ENCODE results near the gene SLC4A4.

Gene SLC4A4

DNA sequence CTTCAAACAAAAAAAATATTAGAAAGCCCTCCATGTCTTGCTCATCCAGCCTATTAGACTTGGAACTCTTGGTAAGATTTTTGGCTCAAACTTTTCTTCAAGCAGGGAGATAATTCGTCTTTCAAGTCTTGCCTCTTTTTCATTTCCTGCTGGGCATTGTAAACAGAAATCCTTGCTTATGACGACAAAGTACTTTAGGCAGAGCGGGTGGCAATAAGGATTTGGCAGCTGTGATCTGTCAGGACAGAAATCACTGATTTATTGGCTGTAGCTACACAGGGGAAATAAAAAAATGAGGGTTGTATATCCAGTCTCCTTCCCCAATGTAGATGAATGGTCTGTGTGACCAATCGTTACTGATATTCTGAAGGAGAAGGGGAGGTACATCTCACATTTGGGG lies 121.6 kb downstream of the SLC4A4 start:
- Histone ChIP-seq H3K9me3 (ENCODE audit: control insufficient read depth, low read length) (no peaks in the 10 kb centered on the region), H3K4me3 (ENCODE audit: insufficient read depth, low read depth, low read length) (no peak overlapping the region), H3K36me3 (ENCODE audit: control insufficient read depth, insufficient read depth, low read length) (no peaks in the 10 kb centered on the region), H3K4me1 (ENCODE audit: control insufficient read depth, insufficient read depth, low read length) (no peaks in the 10 kb centered on the region), H3K27ac (ENCODE audit: insufficient read depth, low read depth, low read length, poor library complexity, severe bottlenecking) (no peak overlapping the region), H3K27me3 (ENCODE audit: control insufficient read depth, insufficient read depth, low read length, poor library complexity, severe bottlenecking) (no peaks in the 10 kb centered on the region)
- 63 to 74% methylated on average over 4 of the region's 4 CpGs for WGBS, 2 experiments

DNA sequence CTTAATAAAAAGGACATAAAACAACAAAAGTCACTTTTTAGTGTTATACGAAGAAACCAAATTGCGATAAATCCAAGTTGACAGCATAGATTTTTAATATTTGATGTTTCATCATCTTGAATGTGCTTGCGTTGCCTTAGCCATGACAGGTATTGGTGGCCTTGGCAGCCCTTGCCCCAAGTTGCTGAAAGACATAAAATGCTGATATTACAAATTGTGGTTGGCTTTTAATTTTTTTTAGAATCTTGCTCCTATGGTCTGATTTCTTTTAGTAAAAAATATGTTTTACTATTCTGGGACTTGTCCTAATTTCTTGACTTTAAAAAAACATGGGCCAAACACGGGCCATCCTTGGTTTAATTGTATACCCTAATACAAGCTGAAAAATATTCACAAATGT lies 122.6 kb downstream of the SLC4A4 start:
- no peak overlapping the region for H3K27ac ChIP-seq (ENCODE audit: insufficient read depth, low read depth, low read length, poor library complexity, severe bottlenecking)
- no peaks in the 10 kb centered on the region for H3K36me3 ChIP-seq (ENCODE audit: control insufficient read depth, insufficient read depth, low read length)
- no peaks in the 10 kb centered on the region for H3K4me1 ChIP-seq (ENCODE audit: control insufficient read depth, insufficient read depth, low read length)
- H3K27me3 ChIP-seq (ENCODE audit: control insufficient read depth, insufficient read depth, low read length, poor library complexity, severe bottlenecking), result no peaks in the 10 kb centered on the region
- H3K4me3 ChIP-seq (ENCODE audit: insufficient read depth, low read depth, low read length), result no peak overlapping the region
- H3K9me3 ChIP-seq (ENCODE audit: control insufficient read depth, low read length), result no peaks in the 10 kb centered on the region
- WGBS, 2 experiments, result 94 to 98% methylated on average over 4 of the region's 4 CpGs

DNA sequence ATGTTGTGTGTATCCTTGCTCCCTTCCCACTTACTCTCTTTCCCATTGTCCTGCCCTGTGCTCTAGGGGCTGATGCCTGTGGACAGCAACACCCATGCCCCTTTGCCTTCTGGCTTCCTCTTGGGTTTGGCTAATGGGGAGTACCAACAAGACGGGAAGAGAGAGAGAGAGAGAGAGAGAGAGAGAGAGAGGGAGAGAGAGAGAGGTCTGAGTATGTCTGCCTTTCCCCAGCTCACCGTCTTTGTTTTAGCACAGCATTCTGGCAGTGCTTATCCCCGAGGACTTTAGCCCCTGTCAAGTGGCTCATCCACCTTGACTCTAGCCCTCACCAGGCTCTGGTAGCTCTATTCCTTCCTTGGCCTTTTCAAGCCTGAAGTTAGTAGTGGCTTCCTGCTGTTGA lies 128.0 kb downstream of the SLC4A4 start:
- H3K4me3 ChIP-seq (ENCODE audit: insufficient read depth, low read depth, low read length), result no peak overlapping the region
- H3K27ac ChIP-seq (ENCODE audit: insufficient read depth, low read depth, low read length, poor library complexity, severe bottlenecking), result no peak overlapping the region
- 90 to 95% methylated on average over 3 of the region's 3 CpGs for WGBS, 2 experiments
- no peaks in the 10 kb centered on the region for H3K9me3 ChIP-seq (ENCODE audit: control insufficient read depth, low read length)
- H3K36me3 ChIP-seq (ENCODE audit: control insufficient read depth, insufficient read depth, low read length), result no peaks in the 10 kb centered on the region
- H3K4me1 ChIP-seq (ENCODE audit: control insufficient read depth, insufficient read depth, low read length), result no peaks in the 10 kb centered on the region
- H3K27me3 ChIP-seq (ENCODE audit: control insufficient read depth, insufficient read depth, low read length, poor library complexity, severe bottlenecking), result no peaks in the 10 kb centered on the region

DNA sequence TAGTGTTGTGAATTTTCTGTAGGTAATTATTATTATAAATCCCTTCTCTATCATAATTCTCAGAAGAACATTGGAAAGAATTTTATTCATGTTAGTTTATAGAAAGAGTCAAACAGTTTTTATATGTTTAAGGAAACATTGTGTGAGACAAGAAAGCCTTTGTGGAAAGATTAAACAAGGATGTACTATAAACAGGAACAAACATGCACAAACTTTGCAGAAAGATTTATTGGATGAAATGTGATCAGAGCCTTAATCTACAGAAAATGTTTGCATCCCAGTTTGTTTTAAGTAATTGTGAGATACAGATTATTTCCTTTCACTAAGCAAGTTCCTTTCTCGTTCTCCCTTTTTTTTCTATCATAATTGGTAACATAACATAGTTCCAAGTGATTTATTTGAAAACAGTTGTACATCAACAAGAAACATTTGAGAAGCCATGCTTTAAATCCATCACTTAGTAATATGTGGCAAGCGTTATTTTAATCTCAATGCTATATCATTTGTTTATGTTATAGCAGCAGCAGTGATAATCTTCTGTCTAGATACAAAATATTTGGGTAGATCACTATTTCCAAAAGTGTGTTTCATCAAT lies 129.4 kb downstream of the SLC4A4 start:
- no peak overlapping the region for H3K4me3 ChIP-seq (ENCODE audit: insufficient read depth, low read depth, low read length)
- no peaks in the 10 kb centered on the region for H3K4me1 ChIP-seq (ENCODE audit: control insufficient read depth, insufficient read depth, low read length)
- no peaks in the 10 kb centered on the region for H3K27me3 ChIP-seq (ENCODE audit: control insufficient read depth, insufficient read depth, low read length, poor library complexity, severe bottlenecking)
- no peak overlapping the region for H3K27ac ChIP-seq (ENCODE audit: insufficient read depth, low read depth, low read length, poor library complexity, severe bottlenecking)
- H3K36me3 ChIP-seq (ENCODE audit: control insufficient read depth, insufficient read depth, low read length), result no peaks in the 10 kb centered on the region
- WGBS, 2 experiments, result no CpG with 5 or more reads among the region's 2 CpGs
- H3K9me3 ChIP-seq (ENCODE audit: control insufficient read depth, low read length), result no peaks in the 10 kb centered on the region

DNA sequence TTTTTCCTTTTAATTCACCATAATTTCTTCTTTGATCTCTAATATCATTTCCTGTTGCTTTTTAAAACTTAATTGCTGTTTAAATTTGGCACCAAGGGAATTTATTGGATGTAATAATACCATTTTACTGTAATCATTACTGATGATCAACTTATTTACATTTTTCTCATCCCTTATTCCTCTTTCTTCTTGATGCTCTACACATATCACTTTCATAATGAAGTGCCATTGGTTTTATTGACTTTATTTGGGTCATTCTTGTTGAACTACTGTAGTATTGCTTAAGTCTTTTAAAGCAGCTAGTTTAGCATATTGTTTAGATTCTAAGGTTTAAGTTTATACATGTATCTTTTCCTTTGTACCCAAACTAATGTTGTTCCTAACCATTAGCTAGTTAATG lies 130.7 kb downstream of the SLC4A4 start:
- Histone ChIP-seq H3K27ac (ENCODE audit: insufficient read depth, low read depth, low read length, poor library complexity, severe bottlenecking) (no peak overlapping the region), H3K4me1 (ENCODE audit: control insufficient read depth, insufficient read depth, low read length) (no peaks in the 10 kb centered on the region), H3K36me3 (ENCODE audit: control insufficient read depth, insufficient read depth, low read length) (no peaks in the 10 kb centered on the region), H3K9me3 (ENCODE audit: control insufficient read depth, low read length) (no peaks in the 10 kb centered on the region), H3K27me3 (ENCODE audit: control insufficient read depth, insufficient read depth, low read length, poor library complexity, severe bottlenecking) (no peaks in the 10 kb centered on the region), H3K4me3 (ENCODE audit: insufficient read depth, low read depth, low read length) (no peak overlapping the region)

DNA sequence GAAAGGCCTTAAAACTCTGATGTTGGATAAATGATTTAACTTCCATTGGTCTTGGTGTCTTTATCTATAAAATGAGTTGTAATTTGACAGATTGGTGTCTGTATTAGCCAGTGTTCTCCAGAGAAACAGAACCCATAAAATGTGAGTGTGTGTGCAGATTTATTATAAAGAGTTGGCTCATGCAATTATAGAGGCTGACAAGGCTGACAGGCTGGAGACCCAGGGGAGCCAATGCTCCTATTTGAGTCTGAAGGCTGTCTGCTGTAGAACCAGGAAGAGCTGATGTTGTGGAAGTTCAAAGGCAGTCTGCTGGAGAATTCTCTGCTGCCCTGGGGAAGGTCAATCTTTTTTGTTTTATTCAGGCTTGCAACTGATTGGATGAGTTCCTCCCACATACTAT lies 131.7 kb downstream of the SLC4A4 start:
- H3K27me3 ChIP-seq (ENCODE audit: control insufficient read depth, insufficient read depth, low read length, poor library complexity, severe bottlenecking), result no peaks in the 10 kb centered on the region
- no peaks in the 10 kb centered on the region for H3K9me3 ChIP-seq (ENCODE audit: control insufficient read depth, low read length)
- H3K36me3 ChIP-seq (ENCODE audit: control insufficient read depth, insufficient read depth, low read length), result no peaks in the 10 kb centered on the region
- H3K27ac ChIP-seq (ENCODE audit: insufficient read depth, low read depth, low read length, poor library complexity, severe bottlenecking), result no peak overlapping the region
- no peak overlapping the region for H3K4me3 ChIP-seq (ENCODE audit: insufficient read depth, low read depth, low read length)
- H3K4me1 ChIP-seq (ENCODE audit: control insufficient read depth, insufficient read depth, low read length), result no peaks in the 10 kb centered on the region

DNA sequence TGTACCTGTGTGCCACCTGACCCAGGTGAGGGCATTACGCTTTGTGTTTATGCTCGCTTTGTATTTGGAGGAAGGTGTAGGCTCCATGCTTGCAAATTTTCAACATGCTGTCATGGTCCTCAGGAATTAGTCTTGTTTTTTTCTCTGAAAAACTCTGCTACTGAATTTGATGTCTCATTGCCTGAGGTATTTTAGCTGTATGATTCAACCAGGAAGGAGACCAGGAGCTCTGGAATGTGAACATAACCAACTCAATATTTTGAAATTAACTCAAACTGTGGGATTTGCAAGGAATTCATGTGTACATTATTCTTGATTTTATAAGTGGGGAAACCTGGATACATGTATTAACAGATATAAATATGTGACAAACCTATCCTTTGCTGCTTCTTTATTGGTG lies 134.1 kb downstream of the SLC4A4 start:
- H3K4me3 ChIP-seq (ENCODE audit: insufficient read depth, low read depth, low read length), result no peak overlapping the region
- no peak overlapping the region for H3K27ac ChIP-seq (ENCODE audit: insufficient read depth, low read depth, low read length, poor library complexity, severe bottlenecking)
- H3K36me3 ChIP-seq (ENCODE audit: control insufficient read depth, insufficient read depth, low read length), result no peaks in the 10 kb centered on the region
- 90 to 99% methylated on average over 2 of the region's 2 CpGs for WGBS, 2 experiments
- no peaks in the 10 kb centered on the region for H3K4me1 ChIP-seq (ENCODE audit: control insufficient read depth, insufficient read depth, low read length)
- no peaks in the 10 kb centered on the region for H3K9me3 ChIP-seq (ENCODE audit: control insufficient read depth, low read length)
- H3K27me3 ChIP-seq (ENCODE audit: control insufficient read depth, insufficient read depth, low read length, poor library complexity, severe bottlenecking), result no peaks in the 10 kb centered on the region

DNA sequence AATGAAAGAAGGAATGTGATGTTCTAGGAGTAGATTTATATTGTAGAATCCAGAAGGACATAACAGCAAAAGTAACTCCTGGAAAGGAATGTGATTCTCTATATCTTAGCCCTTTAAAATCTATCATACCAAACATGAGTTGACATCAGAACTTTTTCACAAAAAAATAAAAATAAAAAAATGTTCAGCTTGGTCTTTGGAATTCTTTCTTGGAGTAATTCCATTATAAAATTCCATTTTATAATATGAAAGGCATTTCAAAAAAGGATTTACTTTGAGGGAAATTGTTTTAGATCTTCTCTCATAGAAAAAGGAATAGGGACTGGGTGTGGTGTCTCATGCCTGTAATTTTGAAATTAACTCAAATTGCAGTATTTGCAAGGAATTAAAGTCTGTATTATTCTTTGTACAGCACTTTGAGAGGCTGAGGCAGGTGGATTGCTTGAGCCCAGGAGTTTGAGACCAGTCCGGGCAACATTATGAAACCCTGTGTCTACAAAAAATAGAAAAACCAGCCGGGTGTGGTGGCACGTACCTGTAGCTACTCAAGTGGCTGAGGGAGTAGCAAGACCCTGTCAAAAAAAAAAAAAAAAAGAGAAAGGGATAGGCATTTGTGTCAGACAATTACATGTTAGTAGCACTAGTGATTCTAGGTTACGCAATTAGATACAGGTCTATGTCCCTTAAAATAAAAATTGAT lies 134.9 kb downstream of the SLC4A4 start:
- WGBS, 2 experiments, result 67 to 93% methylated on average over 3 to 4 of the region's 4 CpGs
- H3K4me1 ChIP-seq (ENCODE audit: control insufficient read depth, insufficient read depth, low read length), result no peaks in the 10 kb centered on the region
- no peaks in the 10 kb centered on the region for H3K36me3 ChIP-seq (ENCODE audit: control insufficient read depth, insufficient read depth, low read length)
- H3K4me3 ChIP-seq (ENCODE audit: insufficient read depth, low read depth, low read length), result no peak overlapping the region
- H3K9me3 ChIP-seq (ENCODE audit: control insufficient read depth, low read length), result no peaks in the 10 kb centered on the region
- no peak overlapping the region for H3K27ac ChIP-seq (ENCODE audit: insufficient read depth, low read depth, low read length, poor library complexity, severe bottlenecking)
- H3K27me3 ChIP-seq (ENCODE audit: control insufficient read depth, insufficient read depth, low read length, poor library complexity, severe bottlenecking), result no peaks in the 10 kb centered on the region

DNA sequence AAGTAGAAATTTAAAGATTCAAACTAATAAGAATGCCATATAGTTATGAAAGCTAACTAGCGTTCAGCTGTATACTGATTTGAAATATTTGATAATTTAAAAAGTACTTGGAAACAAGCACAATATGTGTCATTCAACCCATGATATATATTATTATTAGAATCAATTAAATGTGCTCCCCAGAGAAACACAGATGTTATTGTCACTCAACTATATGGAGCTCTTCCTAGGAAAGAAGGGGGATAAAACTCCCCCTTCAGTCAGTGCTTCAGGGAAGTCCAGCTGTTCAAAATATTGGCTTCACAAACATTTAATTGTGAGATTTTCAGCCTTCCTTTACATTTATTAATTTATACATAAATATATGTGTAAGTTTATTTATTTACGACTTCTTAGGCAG lies 135.9 kb downstream of the SLC4A4 start:
- no peaks in the 10 kb centered on the region for H3K9me3 ChIP-seq (ENCODE audit: control insufficient read depth, low read length)
- H3K27me3 ChIP-seq (ENCODE audit: control insufficient read depth, insufficient read depth, low read length, poor library complexity, severe bottlenecking), result no peaks in the 10 kb centered on the region
- H3K4me1 ChIP-seq (ENCODE audit: control insufficient read depth, insufficient read depth, low read length), result no peaks in the 10 kb centered on the region
- no peak overlapping the region for H3K4me3 ChIP-seq (ENCODE audit: insufficient read depth, low read depth, low read length)
- no peak overlapping the region for H3K27ac ChIP-seq (ENCODE audit: insufficient read depth, low read depth, low read length, poor library complexity, severe bottlenecking)
- no peaks in the 10 kb centered on the region for H3K36me3 ChIP-seq (ENCODE audit: control insufficient read depth, insufficient read depth, low read length)
- 100% methylated on average over 1 of the region's 2 CpGs; no CpG with 5 or more reads in 1 of the 2 experiments for WGBS, 2 experiments

DNA sequence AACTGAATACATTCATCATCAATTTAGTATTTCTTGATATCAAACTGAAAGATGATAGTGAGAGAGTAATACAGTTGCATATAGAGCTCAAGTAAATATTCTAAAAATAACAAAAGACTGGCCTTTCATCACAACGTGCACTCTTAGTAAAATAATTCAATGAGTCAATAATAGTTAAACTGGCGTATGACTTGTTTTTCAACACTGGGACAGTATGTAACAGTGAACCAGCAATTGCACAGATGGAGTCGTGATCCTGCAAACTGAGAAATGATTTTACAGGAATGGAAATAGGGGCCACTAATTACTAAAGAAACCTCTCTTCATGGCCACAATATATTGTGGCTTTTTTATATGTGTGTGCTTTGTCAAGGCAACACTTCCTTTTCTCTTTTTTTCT lies 137.4 kb downstream of the SLC4A4 start:
- Histone ChIP-seq H3K27ac (ENCODE audit: insufficient read depth, low read depth, low read length, poor library complexity, severe bottlenecking) (no peak overlapping the region), H3K36me3 (ENCODE audit: control insufficient read depth, insufficient read depth, low read length) (no peaks in the 10 kb centered on the region), H3K4me3 (ENCODE audit: insufficient read depth, low read depth, low read length) (no peak overlapping the region), H3K27me3 (ENCODE audit: control insufficient read depth, insufficient read depth, low read length, poor library complexity, severe bottlenecking) (no peaks in the 10 kb centered on the region), H3K4me1 (ENCODE audit: control insufficient read depth, insufficient read depth, low read length) (no peaks in the 10 kb centered on the region), H3K9me3 (ENCODE audit: control insufficient read depth, low read length) (no peaks in the 10 kb centered on the region)
- 86 to 97% methylated on average over 3 of the region's 3 CpGs for WGBS, 2 experiments

Data from ectodermal cell (in vitro differentiated cells).